K562 (cell line): Measurements from ENCODE around the gene VSTM1. TPM values are rescaled to one million over a fixed set of nuclear protein-coding genes. Genes with fewer than 3 reads are reported as not detected.

ENCODE experiments used
- ARHGAP35 ChIP-seq: fragments of 450-650 bp; IDR thresholded peaks from 2 replicates; pipeline ENCODE4 v1.6.1; 2018; ENCODE audit not compliant: partially characterized antibody
- ARNT ChIP-seq, 2 experiments: fragments of 450-650 bp; IDR thresholded peaks; 2 replicates each; pipeline ENCODE4 v1.6.1; 2016; ENCODE audit warnings: mild to moderate bottlenecking in 1 of 2
- CSDE1 ChIP-seq, 2 experiments: fragments of 450-650 bp; IDR thresholded peaks; 2 replicates each; pipeline ENCODE4 v1.6.1; 2016; ENCODE audit warnings: mild to moderate bottlenecking in 1 of 2
- DMBX1 ChIP-seq: fragments of 250-450 bp; sonication (Bioruptor Pico); IDR thresholded peaks from 2 replicates; pipeline ENCODE4 v1.8.0; 2022; ENCODE audit warnings: inconsistent platforms, mild to moderate bottlenecking, moderate library complexity, borderline replicate concordance
- ELF4 ChIP-seq: fragments of 450-650 bp; formaldehyde crosslinking; IDR thresholded peaks from 2 replicates; pipeline ENCODE4 v1.4.0; 2022; ENCODE audit warnings: missing genetic modification characterization
- FOXK2 ChIP-seq, 2 experiments: fragments of 450-650 bp; IDR thresholded peaks in 1 of 2; conservative IDR thresholded peaks in 1 of 2; 2 replicates each; pipeline ENCODE4 v1.6.1; 2016; ENCODE audit warnings: low read depth in 2 of 2, mild to moderate bottlenecking in 1 of 2
- GABPA ChIP-seq: fragments of 200-800 bp; sonication (Bioruptor generic); conservative IDR thresholded peaks from 2 replicates; pipeline ENCODE4 v1.6.1; 2016; ENCODE audit warnings: low read depth, missing genetic modification characterization, missing compliant biosample characterization
- GATA2 ChIP-seq: sonication (generic); formaldehyde crosslinking; IDR thresholded peaks from 2 replicates; pipeline ENCODE4 v1.4.0; 2020; ENCODE audit warnings: mild to moderate bottlenecking, missing genetic modification reagents
- HLTF ChIP-seq: fragments of 450-650 bp; IDR thresholded peaks from 2 replicates; pipeline ENCODE4 v1.6.1; 2016
- NEUROD1 ChIP-seq: fragments of 150-350 bp; IDR thresholded peaks from 2 replicates; pipeline ENCODE4 v1.6.1; 2014; ENCODE audit warnings: borderline replicate concordance, low read length, low read depth; ENCODE audit not compliant: partially characterized antibody
- POLR2H ChIP-seq: IDR thresholded peaks from 2 replicates; pipeline ENCODE4 v1.6.1; 2016; ENCODE audit warnings: missing genetic modification characterization, low read depth, mild to moderate bottlenecking, control low read depth, missing compliant biosample characterization, moderate library complexity
- PTRF ChIP-seq: fragments of 450-650 bp; IDR thresholded peaks from 2 replicates; pipeline ENCODE4 v1.6.1; 2016; ENCODE audit warnings: mild to moderate bottlenecking, missing genetic modification characterization, missing compliant biosample characterization
- RBM22 ChIP-seq: fragments of 200-400 bp; formaldehyde crosslinking; IDR thresholded peaks from 2 replicates; pipeline ENCODE4 v1.6.1; 2018; ENCODE audit warnings: low read length, low read depth; ENCODE audit not compliant: poor library complexity, severe bottlenecking
- SMARCB1 ChIP-seq: IDR thresholded peaks from 2 replicates; pipeline ENCODE4 v1.6.1; 2011; ENCODE audit warnings: improper control_type of control experiment, low read depth; ENCODE audit not compliant: insufficient read length
- TBP ChIP-seq: optimal IDR thresholded peaks from 2 replicates; pipeline ENCODE3; 2011; ENCODE audit warnings: low read depth, low read length, improper control_type of control experiment
- TEAD1 ChIP-seq, 2 experiments: fragments of 450-650 bp in 1 of 2; sonication (generic) in 1 of 2; formaldehyde crosslinking; IDR thresholded peaks; 2 replicates each; pipeline versions ENCODE4 v1.4.0 to v1.8.0; 2020 to 2022; ENCODE audit warnings: mild to moderate bottlenecking in 2 of 2, missing genetic modification reagents in 1 of 2
- ZNF12 ChIP-seq: sonication (generic); formaldehyde crosslinking; IDR thresholded peaks from 2 replicates; pipeline ENCODE4 v1.4.0; 2020; ENCODE audit warnings: mild to moderate bottlenecking, missing genetic modification reagents
- ZNF41 ChIP-seq: fragments of 250-450 bp; sonication (Bioruptor Pico); conservative IDR thresholded peaks from 2 replicates; pipeline ENCODE4 v1.4.0; 2020; ENCODE audit warnings: mild to moderate bottlenecking
- polyA plus RNA-seq, 8 experiments: library from polyadenylated mRNA; depleted of rRNA in 4 of 8; stranded (reverse) in 5 of 8; unstranded in 3 of 8; fragments of >200 nt; fragmentation: Nextera tagmentation in 2 of 8; fragmentation: Illumina TruSeq in 1 of 8; extraction: Ambion mirVana in 2 of 8; extraction: Trizol in 1 of 8; gene quantifications; 2 replicates each; pipeline versions ENCODE4 v1.2.1 to v1.2.3, GENCODE V29; 2011 to 2014; ENCODE audit warnings: inconsistent platforms in 1 of 8, missing spikeins in 1 of 8
- total RNA-seq, 7 experiments: library from RNA; depleted of rRNA in 6 of 7; stranded (reverse); fragments of >200 nt in 6 of 7; fragmentation: Illumina TruSeq in 2 of 7; extraction: Trizol in 2 of 7; gene quantifications; 2 replicates each; pipeline versions ENCODE4 v1.2.1 to v1.2.3, GENCODE V29; 2011 to 2021; ENCODE audit warnings: low replicate concordance in 1 of 7
- TF ChIP-seq, protein P1 (sequence below): sonication (generic); formaldehyde crosslinking; IDR thresholded peaks from 2 replicates; pipeline ENCODE4 v1.8.0; 2022; ENCODE audit warnings: mild to moderate bottlenecking, missing genetic modification reagents

VSTM1 gene
- total and polyA plus RNA-seq, 9 of the 15 experiments (the other 6 are each of a cell fraction or from before 2014, with no cell fraction given) = not detected

DNA sequence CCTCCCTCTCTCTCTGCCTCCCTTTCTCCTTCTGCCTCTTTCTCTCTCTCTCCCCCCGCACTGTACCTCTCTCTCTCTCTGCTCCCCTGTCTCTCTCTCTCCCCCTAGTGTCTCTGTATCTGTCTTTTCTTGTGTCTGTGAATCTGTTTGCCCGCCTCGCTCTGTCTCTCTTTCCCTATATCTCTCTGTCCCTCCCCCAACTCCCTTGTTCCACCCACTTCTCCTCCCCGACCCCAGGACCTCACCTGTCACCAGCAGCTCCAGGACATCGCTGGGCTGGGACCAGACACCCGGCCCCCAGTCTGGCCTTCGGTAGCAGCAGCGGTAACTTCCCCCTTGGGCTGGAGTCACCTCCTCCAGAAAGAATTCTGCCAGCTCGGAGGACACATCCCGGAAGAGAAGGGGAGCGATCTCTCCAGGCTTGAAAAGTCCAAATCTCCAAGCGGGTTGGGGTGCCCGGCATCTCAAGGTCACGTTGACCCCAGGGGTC lies 33.0 kb upstream of the VSTM1 start (continued):
- TF ChIP-seq ZNF41 (CRISPR knock-in tag) (no peak), ELF4 (CRISPR knock-in tag) (peak; percentile 87), ZNF12 (CRISPR knock-in tag) (no peak), FOXK2 (conservative IDR thresholded peaks at IDR 0.05 in 1 of 2, IDR thresholded peaks at IDR 0.05 in 1 of 2; ENCODE audit: low read depth in 2 of 2) (0 out of 4 replicates have a peak, but pooled peaks have one; percentile 17 to 51), ARHGAP35 (peak; percentile 59), TBP (peak; percentile 28), NEUROD1 (no peak), ARNT (IDR thresholded peaks at IDR 0.05) (0 out of 4 replicates have a peak, but pooled peaks of 1 of the 2 experiments have one; percentile 50), POLR2H (tag) (no peak), TEAD1 (CRISPR knock-in tag; IDR thresholded peaks at IDR 0.05) (no peak), CSDE1 (IDR thresholded peaks at IDR 0.05) (no peak), GATA2 (CRISPR knock-in tag) (no peak), DMBX1 (CRISPR knock-in tag) (no peak), SMARCB1 (no peak), HLTF (0 out of 2 replicates have a peak, but pooled peaks have one; percentile 40), RBM22 (no peak), GABPA (tag) (no peak), PTRF (tag) (no peak)
- TF ChIP-seq, protein P1, sequence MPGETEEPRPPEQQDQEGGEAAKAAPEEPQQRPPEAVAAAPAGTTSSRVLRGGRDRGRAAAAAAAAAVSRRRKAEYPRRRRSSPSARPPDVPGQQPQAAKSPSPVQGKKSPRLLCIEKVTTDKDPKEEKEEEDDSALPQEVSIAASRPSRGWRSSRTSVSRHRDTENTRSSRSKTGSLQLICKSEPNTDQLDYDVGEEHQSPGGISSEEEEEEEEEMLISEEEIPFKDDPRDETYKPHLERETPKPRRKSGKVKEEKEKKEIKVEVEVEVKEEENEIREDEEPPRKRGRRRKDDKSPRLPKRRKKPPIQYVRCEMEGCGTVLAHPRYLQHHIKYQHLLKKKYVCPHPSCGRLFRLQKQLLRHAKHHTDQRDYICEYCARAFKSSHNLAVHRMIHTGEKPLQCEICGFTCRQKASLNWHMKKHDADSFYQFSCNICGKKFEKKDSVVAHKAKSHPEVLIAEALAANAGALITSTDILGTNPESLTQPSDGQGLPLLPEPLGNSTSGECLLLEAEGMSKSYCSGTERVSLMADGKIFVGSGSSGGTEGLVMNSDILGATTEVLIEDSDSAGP (CRISPR knock-in tag) = no peak
